ENCODE data around the gene TBC1D5. TPM values are rescaled to one million over a fixed set of nuclear protein-coding genes. Genes with fewer than 3 reads are reported as not detected.

TBC1D5 gene
- total RNA-seq, 1 donor from 2014 or later = 32.1 TPM

- no peak overlapping the region for H3K4me3 ChIP-seq (ENCODE audit: low read depth, low read length)
- no peak for DNase-seq (ENCODE audit: low read depth)
- TF ChIP-seq, protein P1, sequence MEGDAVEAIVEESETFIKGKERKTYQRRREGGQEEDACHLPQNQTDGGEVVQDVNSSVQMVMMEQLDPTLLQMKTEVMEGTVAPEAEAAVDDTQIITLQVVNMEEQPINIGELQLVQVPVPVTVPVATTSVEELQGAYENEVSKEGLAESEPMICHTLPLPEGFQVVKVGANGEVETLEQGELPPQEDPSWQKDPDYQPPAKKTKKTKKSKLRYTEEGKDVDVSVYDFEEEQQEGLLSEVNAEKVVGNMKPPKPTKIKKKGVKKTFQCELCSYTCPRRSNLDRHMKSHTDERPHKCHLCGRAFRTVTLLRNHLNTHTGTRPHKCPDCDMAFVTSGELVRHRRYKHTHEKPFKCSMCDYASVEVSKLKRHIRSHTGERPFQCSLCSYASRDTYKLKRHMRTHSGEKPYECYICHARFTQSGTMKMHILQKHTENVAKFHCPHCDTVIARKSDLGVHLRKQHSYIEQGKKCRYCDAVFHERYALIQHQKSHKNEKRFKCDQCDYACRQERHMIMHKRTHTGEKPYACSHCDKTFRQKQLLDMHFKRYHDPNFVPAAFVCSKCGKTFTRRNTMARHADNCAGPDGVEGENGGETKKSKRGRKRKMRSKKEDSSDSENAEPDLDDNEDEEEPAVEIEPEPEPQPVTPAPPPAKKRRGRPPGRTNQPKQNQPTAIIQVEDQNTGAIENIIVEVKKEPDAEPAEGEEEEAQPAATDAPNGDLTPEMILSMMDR (conservative IDR thresholded peaks at IDR 0.05; ENCODE audit: low read depth, low read length) = no peak
These were observed 183.9 kb downstream of the TBC1D5 start for GRCh38 chr3:17558565-17558964.

- TF ChIP-seq, protein P1 (conservative IDR thresholded peaks at IDR 0.05; ENCODE audit: low read depth, low read length) = no peak
- no peak for DNase-seq (ENCODE audit: low read depth)
- no peak overlapping the region for H3K4me3 ChIP-seq (ENCODE audit: low read depth, low read length)
These were observed 184.5 kb downstream of the TBC1D5 start for GRCh38 chr3:17557749-17558463.

GRCh38 chr3:17555525-17555924 is 186.9 kb downstream of the TBC1D5 start:
- H3K4me3 ChIP-seq (ENCODE audit: low read depth, low read length) = no peak overlapping the region
- DNase-seq (ENCODE audit: low read depth) = no peak
- TF ChIP-seq, protein P1 (conservative IDR thresholded peaks at IDR 0.05; ENCODE audit: low read depth, low read length) = no peak

DNA sequence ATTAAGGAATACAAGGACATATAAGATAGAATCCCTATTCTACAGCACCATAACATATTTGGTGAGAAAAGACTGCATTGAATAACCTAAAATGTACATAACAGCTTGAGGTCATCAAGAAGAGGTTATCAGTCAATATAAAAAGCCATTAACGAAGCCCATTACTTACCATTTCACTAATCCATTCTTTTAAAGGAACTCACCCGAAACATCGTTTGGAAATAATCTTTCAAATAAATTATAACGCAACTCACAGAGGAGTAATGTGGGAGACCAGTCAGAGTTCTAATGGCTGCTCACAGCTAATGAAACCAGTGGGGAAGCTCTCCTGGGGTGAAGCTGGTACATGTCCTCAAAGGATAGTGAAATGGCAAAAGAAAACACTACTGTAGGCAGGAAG is 188.4 kb downstream of the TBC1D5 start:
- TF ChIP-seq, protein P1 (conservative IDR thresholded peaks at IDR 0.05; ENCODE audit: low read depth, low read length) = no peak
- no peak for DNase-seq (ENCODE audit: low read depth)
- H3K4me3 ChIP-seq (ENCODE audit: low read depth, low read length) = no peak overlapping the region

GRCh38 chr3:17553080-17553479 is 189.4 kb downstream of the TBC1D5 start:
- no peak overlapping the region for H3K4me3 ChIP-seq (ENCODE audit: low read depth, low read length)
- DNase-seq (ENCODE audit: low read depth) = no peak
- TF ChIP-seq, protein P1 (conservative IDR thresholded peaks at IDR 0.05; ENCODE audit: low read depth, low read length) = no peak

DNA sequence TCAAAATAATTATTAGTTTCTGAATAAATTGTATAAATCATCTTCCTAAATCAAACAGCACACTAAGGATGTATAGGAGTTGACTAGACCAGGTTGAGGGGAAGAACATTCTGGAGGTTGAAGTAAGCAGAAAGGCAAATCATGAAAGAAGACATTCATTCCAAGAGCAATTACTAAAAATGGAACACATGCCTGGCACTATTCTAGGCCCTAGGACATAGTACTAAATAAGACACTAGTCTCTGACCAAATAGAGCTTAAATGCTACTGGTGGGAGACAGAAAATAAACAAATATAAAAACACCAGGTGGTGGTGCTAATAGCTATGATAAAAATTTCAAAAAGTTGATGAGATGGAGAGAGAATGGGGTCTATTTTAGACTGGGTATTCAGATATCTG is 190.1 kb downstream of the TBC1D5 start:
- no peak for DNase-seq (ENCODE audit: low read depth)
- no peak overlapping the region for H3K4me3 ChIP-seq (ENCODE audit: low read depth, low read length)
- TF ChIP-seq, protein P1 (conservative IDR thresholded peaks at IDR 0.05; ENCODE audit: low read depth, low read length) = no peak

- H3K4me3 ChIP-seq (ENCODE audit: low read depth, low read length) = no peak overlapping the region
- DNase-seq (ENCODE audit: low read depth) = no peak
- TF ChIP-seq, protein P1 (conservative IDR thresholded peaks at IDR 0.05; ENCODE audit: low read depth, low read length) = no peak
These were observed 190.5 kb downstream of the TBC1D5 start for GRCh38 chr3:17551895-17552294.

All from epithelial cell of proximal tubule (primary cell).